Ovary (tissue), 3 donors: ENCODE measurements around the gene EPB41L4B.

Experiments
- EP300 ChIP-seq: sonication (generic); formaldehyde crosslinking; IDR thresholded peaks from one replicate; pipeline ENCODE4 v1.6.1; 2017; ENCODE audit warnings: antibody characterized with exemption
- POLR2A ChIP-seq: fragments of 450-650 bp; IDR thresholded peaks from one replicate; pipeline ENCODE4 v1.6.1; 2017; ENCODE audit warnings: antibody characterized with exemption, mild to moderate bottlenecking, moderate library complexity
- TF ChIP-seq, protein P1 (sequence below), 3 donors: fragments of 450-650 bp in 2 of 3; fragments of 200-600 bp in 1 of 3; IDR thresholded peaks; one replicate each; pipeline versions ENCODE4 v1.5.1 to v1.8.0; 2016 to 2022; ENCODE audit warnings: antibody characterized with exemption in 3 of 3, mild to moderate bottlenecking in 1 of 3
- donor health status: DM: no; HTN: no; CAD: no.

DNA sequence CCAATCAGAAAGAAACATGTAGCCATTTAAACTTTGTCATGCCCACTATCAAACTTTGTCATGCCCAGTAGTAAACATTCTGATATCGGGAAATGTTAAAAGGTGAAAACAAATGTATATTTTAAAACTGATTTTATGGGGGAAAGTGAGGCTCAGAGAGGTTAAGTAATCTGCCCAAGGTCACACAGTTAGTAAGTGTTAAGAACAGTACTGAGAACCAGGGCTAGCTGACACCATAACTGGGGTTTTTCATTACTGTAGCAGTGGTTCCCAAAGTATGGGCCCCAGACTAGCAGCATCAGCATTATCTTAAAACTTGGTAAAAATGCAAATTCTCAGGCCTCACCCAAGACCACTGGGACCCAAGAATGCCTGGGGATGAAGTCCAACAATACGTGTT, 143.9 kb downstream of the EPB41L4B start:
- TF ChIP-seq, protein P1, sequence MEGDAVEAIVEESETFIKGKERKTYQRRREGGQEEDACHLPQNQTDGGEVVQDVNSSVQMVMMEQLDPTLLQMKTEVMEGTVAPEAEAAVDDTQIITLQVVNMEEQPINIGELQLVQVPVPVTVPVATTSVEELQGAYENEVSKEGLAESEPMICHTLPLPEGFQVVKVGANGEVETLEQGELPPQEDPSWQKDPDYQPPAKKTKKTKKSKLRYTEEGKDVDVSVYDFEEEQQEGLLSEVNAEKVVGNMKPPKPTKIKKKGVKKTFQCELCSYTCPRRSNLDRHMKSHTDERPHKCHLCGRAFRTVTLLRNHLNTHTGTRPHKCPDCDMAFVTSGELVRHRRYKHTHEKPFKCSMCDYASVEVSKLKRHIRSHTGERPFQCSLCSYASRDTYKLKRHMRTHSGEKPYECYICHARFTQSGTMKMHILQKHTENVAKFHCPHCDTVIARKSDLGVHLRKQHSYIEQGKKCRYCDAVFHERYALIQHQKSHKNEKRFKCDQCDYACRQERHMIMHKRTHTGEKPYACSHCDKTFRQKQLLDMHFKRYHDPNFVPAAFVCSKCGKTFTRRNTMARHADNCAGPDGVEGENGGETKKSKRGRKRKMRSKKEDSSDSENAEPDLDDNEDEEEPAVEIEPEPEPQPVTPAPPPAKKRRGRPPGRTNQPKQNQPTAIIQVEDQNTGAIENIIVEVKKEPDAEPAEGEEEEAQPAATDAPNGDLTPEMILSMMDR (IDR thresholded peaks at IDR 0.05): no peak
- TF ChIP-seq POLR2A (no peak), EP300 (no peak)
